GM12873 (cell line): Measurements from ENCODE around the gene TRPM3.

Source experiments
- TF ChIP-seq, protein P1 (sequence below): IDR thresholded peaks from 2 replicates; pipeline ENCODE4 v1.5.1; 2012; ENCODE audit warnings: low read depth, mild to moderate bottlenecking, moderate library complexity, low read length, control low read depth; ENCODE audit not compliant: insufficient read depth; ENCODE audit errors: missing control alignments

The TRPM3 gene

DNA sequence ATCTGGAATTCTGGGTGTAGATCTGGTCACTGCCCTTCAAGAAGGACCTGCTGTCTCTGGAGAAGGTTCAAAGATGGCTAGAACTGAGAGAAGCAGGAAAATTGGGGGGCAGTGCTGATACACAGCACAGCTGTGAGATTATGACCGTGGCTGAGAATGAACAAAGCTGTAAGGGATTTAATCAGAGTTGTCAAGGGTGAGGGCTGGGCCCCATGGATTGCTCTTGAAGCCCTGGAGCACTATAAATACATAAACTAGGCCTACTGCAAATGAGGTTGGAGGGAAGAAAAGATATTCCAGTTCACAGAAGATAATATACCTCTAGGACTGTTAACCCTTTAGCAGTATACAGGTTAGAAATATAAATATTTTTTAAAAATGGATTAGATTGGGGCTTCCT, 620.6 kb downstream of the TRPM3 start:
- TF ChIP-seq, protein P1, sequence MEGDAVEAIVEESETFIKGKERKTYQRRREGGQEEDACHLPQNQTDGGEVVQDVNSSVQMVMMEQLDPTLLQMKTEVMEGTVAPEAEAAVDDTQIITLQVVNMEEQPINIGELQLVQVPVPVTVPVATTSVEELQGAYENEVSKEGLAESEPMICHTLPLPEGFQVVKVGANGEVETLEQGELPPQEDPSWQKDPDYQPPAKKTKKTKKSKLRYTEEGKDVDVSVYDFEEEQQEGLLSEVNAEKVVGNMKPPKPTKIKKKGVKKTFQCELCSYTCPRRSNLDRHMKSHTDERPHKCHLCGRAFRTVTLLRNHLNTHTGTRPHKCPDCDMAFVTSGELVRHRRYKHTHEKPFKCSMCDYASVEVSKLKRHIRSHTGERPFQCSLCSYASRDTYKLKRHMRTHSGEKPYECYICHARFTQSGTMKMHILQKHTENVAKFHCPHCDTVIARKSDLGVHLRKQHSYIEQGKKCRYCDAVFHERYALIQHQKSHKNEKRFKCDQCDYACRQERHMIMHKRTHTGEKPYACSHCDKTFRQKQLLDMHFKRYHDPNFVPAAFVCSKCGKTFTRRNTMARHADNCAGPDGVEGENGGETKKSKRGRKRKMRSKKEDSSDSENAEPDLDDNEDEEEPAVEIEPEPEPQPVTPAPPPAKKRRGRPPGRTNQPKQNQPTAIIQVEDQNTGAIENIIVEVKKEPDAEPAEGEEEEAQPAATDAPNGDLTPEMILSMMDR = no peak

DNA sequence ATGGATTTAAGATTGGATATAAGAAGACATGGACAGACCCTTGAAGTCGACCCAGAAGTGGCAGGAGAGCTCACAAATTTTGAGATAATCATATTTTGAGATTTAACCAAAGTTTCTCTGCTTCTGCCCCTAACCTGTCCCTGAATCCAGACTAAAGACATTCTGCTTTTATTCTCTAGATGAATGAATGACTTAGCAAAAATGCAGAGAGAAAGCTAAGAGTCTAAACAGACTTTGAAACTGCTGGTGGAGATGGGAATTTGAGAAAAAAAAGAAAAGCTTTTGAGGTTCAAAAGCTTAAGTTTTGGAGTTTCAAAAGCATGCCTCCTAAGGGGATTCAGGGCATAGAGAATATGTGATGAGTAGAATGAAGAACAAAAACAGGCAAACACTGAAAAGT, 621.8 kb downstream of the TRPM3 start:
- TF ChIP-seq, protein P1 = no peak

DNA sequence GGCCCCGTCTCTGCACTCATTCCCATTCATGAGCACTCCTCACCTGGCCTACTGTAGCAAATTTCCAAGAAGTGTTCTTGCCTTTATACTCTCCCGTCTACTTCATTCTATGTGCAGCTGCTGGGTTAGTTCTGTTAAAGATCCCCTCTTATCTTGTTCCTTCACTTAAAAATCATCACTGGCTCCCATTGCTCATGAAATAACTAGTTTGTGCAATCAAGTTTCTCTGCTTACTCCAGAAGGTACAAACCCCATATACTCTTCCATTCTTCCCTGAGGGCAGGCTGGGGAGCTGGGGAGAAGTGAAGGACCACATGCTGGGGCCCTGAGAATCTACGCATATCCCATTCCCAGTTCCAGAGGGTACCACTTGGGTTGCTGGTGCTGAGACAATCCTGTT, 622.6 kb downstream of the TRPM3 start:
- TF ChIP-seq, protein P1 = no peak

DNA sequence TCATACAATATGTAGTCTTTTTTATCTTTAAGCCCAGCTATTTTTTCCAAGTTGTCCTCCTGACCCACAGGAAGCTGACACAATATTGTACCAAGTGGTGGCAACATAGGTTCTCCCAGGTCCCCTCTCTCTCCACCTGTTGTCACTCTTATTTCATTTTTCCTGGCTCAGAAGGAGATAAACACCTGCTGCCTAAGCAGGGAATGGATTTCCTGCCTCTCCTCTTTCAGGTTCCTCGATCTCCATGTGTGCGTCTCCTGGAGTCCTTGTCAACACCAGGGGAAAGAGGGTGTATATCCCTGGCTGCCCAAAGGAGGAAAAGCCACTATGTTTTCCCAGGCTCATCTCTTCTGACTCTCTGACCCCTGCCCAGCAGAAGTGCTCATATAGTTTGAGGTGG, 625.2 kb downstream of the TRPM3 start:
- TF ChIP-seq, protein P1 = no peak

DNA sequence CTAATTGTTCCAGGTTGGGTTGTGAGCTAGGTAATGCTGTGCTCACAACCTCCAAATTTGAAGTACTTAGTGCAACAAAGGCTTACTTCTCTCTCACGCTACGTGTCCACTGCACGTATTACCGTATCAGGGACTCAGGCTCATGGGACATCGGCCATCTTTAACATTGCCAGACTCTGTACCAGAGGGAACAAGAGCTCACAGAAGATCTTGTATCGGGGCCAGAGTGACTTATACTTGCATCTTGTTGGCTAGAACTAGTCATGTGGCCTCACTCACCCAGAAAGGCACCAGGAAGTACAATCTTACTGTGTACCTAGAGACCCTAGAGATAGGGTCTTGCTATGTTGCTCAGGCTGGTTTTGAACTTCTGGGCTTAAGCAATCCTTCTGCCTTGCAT, 625.9 kb downstream of the TRPM3 start:
- TF ChIP-seq, protein P1 = no peak

DNA sequence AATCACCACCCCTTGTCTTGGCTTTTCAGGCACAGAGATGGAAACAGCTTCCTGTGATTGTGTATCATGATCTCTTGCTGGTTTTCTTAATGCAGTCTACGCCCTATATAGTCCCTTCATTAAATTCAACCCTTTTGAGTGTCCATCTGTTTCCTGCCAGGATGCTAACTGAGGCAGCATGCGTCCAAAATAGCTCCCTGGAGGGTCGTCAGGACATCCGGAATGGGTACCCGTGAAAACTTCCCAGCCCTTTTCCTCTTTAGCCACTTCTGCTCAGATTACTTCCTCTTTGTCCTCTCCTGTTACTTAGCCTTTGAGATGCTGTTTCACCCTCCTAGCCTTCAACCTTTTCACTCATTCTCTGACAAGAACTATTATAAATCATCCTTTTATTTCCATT, 627.2 kb downstream of the TRPM3 start:
- TF ChIP-seq, protein P1 = no peak

DNA sequence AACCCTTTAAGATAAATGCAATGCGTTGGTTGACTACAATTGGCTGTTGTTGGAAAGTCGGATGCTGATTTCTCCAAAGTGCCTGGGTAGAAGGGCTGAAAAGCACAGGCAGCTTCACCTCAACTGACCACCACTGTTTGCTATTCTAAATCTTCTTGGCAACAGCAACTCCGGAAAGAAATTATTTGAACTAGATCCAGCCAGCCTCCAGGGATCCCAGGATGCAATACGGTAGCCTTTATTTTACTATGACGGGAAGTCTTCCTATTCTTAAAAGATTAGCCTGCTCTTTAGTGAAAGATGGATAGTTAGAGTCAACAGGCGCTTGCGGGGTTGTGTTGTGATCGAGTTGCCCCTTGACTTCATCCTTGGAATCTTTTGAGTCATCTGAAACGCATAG, 628.4 kb downstream of the TRPM3 start:
- TF ChIP-seq, protein P1 = no peak
